Heart left ventricle (tissue), 16 donors: ENCODE results near the gene MICB. TPM values are rescaled to one million over a fixed set of nuclear protein-coding genes. Genes with fewer than 3 reads are reported as not detected.
A peak's percentile ranks its signal among the peaks of the same experiment; 100 is the strongest.

Experiments
- ATAC-seq, 4 donors: fragments of 200-7000 bp; cut with Tn5 transposase; one replicate each; pipeline ENCODE4 v1.9.1; 2020 to 2022; ENCODE audit warnings: moderate library complexity in 4 of 4, mild to moderate bottlenecking in 3 of 4, moderate number of reproducible peaks in 1 of 4
- DNase-seq, 5 donors: peaks; one replicate each; pipeline ENCODE4 v3.0.0-alpha.2; 2020
- H3K27ac ChIP-seq, 12 donors: fragments of 200-600 bp; sonication (generic) in 4 of 12; one replicate each; pipeline versions ENCODE4 v1.5.0 to v1.8.0; 2016 to 2022; ENCODE audit warnings: mild to moderate bottlenecking in 2 of 12
- H3K27me3 ChIP-seq, 9 donors: fragments of 200-600 bp; sonication (generic) in 2 of 9; one replicate each; pipeline versions ENCODE4 v1.5.1 to v1.8.0; 2016 to 2022; ENCODE audit warnings: mild to moderate bottlenecking in 3 of 9
- H3K36me3 ChIP-seq, 9 donors: fragments of 200-600 bp; sonication (generic) in 2 of 9; one replicate each; pipeline versions ENCODE4 v1.5.0 to v1.8.0; 2018 to 2022; ENCODE audit warnings: mild to moderate bottlenecking in 2 of 9
- H3K4me1 ChIP-seq, 12 donors: fragments of 200-600 bp; sonication (generic) in 4 of 12; one replicate each; pipeline versions ENCODE4 v1.5.0 to v1.8.0; 2016 to 2022; ENCODE audit warnings: mild to moderate bottlenecking in 3 of 12
- H3K4me3 ChIP-seq, 12 donors: fragments of 200-600 bp; sonication (generic) in 4 of 12; one replicate each; pipeline versions ENCODE4 v1.5.0 to v1.8.0; 2017 to 2022; ENCODE audit warnings: mild to moderate bottlenecking in 9 of 12, moderate library complexity in 4 of 12
- H3K9me3 ChIP-seq, 12 donors: fragments of 200-600 bp; sonication (generic) in 4 of 12; one replicate each; pipeline versions ENCODE4 v1.5.0 to v1.8.0; 2016 to 2022; ENCODE audit warnings: mild to moderate bottlenecking in 1 of 12
- CTCF ChIP-seq, 12 donors: fragments of 200-600 bp; sonication (generic) in 4 of 12; IDR thresholded peaks; one replicate each; pipeline versions ENCODE4 v1.5.0 to v1.8.0; 2018 to 2022; ENCODE audit warnings: antibody characterized with exemption in 12 of 12, mild to moderate bottlenecking in 5 of 12
- POLR2A ChIP-seq, 2 donors: fragments of 450-650 bp; IDR thresholded peaks; one replicate each; pipeline ENCODE4 v1.6.1; 2017; ENCODE audit warnings: antibody characterized with exemption in 2 of 2, mild to moderate bottlenecking in 2 of 2, moderate library complexity in 2 of 2
- WGBS, 4 donors: extraction: QIAGEN DNeasy Blood & Tissue Kit in 2 of 4; methylation state at CpG; one replicate each; pipeline versions ENCODE4 v1.1.5 to v1.1.7; 2013 to 2018; 5-methylcytosine and 5-hydroxymethylcytosine counted together
- intact Hi-C, 10 donors: fragments of 100-400 bp; cut with DNase I; formaldehyde crosslinking; loops; one replicate each; pipeline versions ENCODE4 v1.11.1 to v1.14.2; 2022
- polyA plus RNA-seq, 2 donors: library from polyadenylated mRNA; stranded (reverse); fragments of 200-250 nt; gene quantifications; one replicate each; pipeline ENCODE4 v1.2.3, GENCODE V29; 2013
- total RNA-seq, 9 donors: library from RNA; depleted of rRNA in 2 of 9; stranded (reverse); fragments of >200 nt in 2 of 9; fragmentation: NEBNext Ultra II Directional in 3 of 9; extraction: Animal tissue kit (Norgen Biotek cat#: 25700) in 3 of 9; gene quantifications; one replicate each; pipeline versions ENCODE4 v1.1.0 to v1.2.4, GENCODE V29; 2016 to 2023
- donor health status: ischemic (EF 13 %, LVEDD 7.1; RV severe dilation, severe dysfunction).
- donor health status: healthy with polysubstance abuse.
- donor health status: DM: no; HTN: yes; CAD: no.
- donor health status: DM: no; HTN: no; CAD: no.
- donor health status: ischemic (EF 25% LVEDD 6.9; RV normal size, moderate dysfunction).
- donor health status: ischemic (EF 25% LVEDD 5.7; RV mildly dilated, moderate dysfunction).
- donor health status: healthy.
- donor health status: DM: yes; HTN: yes; CAD: no.
- donor health status: ischemic (EF 35%, LVEDD 5.7; RV mildly dilated, moderate dysfunction).
- donor health status: nonischemic (EF 11% LVEDD 7.7; RV severe dilation, severe dysfunction).
- donor health status: DM: yes; HTN: yes; CAD: no.
- donor health status: PGD.
- donor health status: ischemic (EF 29% LVEDD 5.4; RV normal size, mild dysfunction).
- donor health status: nonischemic (EF 23%, LVEDD 6.1; RV moderate dilation, normal function).

The MICB gene
- total and polyA plus RNA-seq, 11 donors, result 0.84 to 8.8 (median 1.4) TPM

- ATAC-seq (peak; percentile 59 to 93 (median 87)), DNase-seq (peak; percentile 74 to 87 (median 84))
- peaks cover 7 to 80% (median 35%) of the 10 kb centered on the region in 12 donors for H3K4me1 ChIP-seq
- H3K9me3 ChIP-seq, result no peaks in the 10 kb centered on the region
- H3K4me3 ChIP-seq, result peak overlapping the region in 3 of 12 donors; percentile 3 to 38 (median 15)
- 33 to 38% (median 36%) methylated on average over 7 of the region's 7 CpGs for WGBS, 4 donors
- H3K36me3 ChIP-seq, result peaks cover 0 to 37% (median 20%) of the 10 kb centered on the region in 9 donors
- intact Hi-C loops, result loop anchor here in 1 of 10 donors (2.0 kb wide), 1 partner anchor 21 kb away; no protein-coding TSS in a partner anchor
- TF ChIP-seq POLR2A (IDR thresholded peaks at IDR 0.05), result no peak
- TF ChIP-seq CTCF (IDR thresholded peaks at IDR 0.05), result peak in 1 of 12 donors; percentile 19
- H3K27ac ChIP-seq, result peak overlapping the region; percentile 7 to 90 (median 78)
- no peaks in the 10 kb centered on the region for H3K27me3 ChIP-seq
These were observed 62.2 kb downstream of the MICB start for GRCh38 chr6:31559958-31560696.

GRCh38 chr6:31560697-31561058 is 62.7 kb downstream of the MICB start:
- H3K36me3 ChIP-seq, result peaks cover 0 to 35% (median 20%) of the 10 kb centered on the region in 9 donors
- intact Hi-C loops, result loop anchor here in 1 of 10 donors (2.0 kb wide), 1 partner anchor 20 kb away; no protein-coding TSS in a partner anchor
- H3K4me1 ChIP-seq, result peaks cover 7 to 80% (median 35%) of the 10 kb centered on the region in 12 donors
- peak overlapping the region in 1 of 12 donors; percentile 38 for H3K4me3 ChIP-seq
- no peaks in the 10 kb centered on the region for H3K9me3 ChIP-seq
- H3K27ac ChIP-seq, result peak overlapping the region; percentile 7 to 90 (median 78)
- H3K27me3 ChIP-seq, result no peaks in the 10 kb centered on the region
- DNase-seq, result no peak
- no peak for ATAC-seq
- TF ChIP-seq POLR2A (IDR thresholded peaks at IDR 0.05) (no peak), CTCF (IDR thresholded peaks at IDR 0.05) (no peak)

Other genes with a start within 250 kb of the MICB start
- 1,000 to 10,000 TPM in 1 of 9 donors, 100 to 1,000 TPM in 8; 160 to 1,096 (median 318) TPM for gene HLA-C, start 226.1 kb upstream of the MICB start, total RNA-seq
- gene HLA-C, start 226.1 kb upstream of the MICB start, polyA plus RNA-seq, result 100 to 1,000 TPM; 182 to 211 TPM
- 1,000 to 10,000 TPM in 2 of 9 donors, 100 to 1,000 TPM in 7; 235 to 2,858 (median 371) TPM for gene HLA-B, start 141.0 kb upstream of the MICB start, total RNA-seq
- gene HLA-B, start 141.0 kb upstream of the MICB start, polyA plus RNA-seq, result 100 to 1,000 TPM; 397 to 553 TPM
- gene MICA, start 94.5 kb upstream of the MICB start, total RNA-seq, result 10 to 100 TPM in 7 of 9 donors, 1 to 10 TPM in 2; 8.9 to 21.0 (median 11.5) TPM
- gene MICA, start 94.5 kb upstream of the MICB start, polyA plus RNA-seq, result 10 to 100 TPM in 1 of 2 donors, 1 to 10 TPM in 1; 8.5 to 48.4 TPM
- gene MCCD1, start 30.8 kb downstream of the MICB start, total RNA-seq, result not detected
- gene MCCD1, start 30.8 kb downstream of the MICB start, polyA plus RNA-seq, result not detected
- 100 to 1,000 TPM; 122 to 209 (median 164) TPM for gene DDX39B, start 43.9 kb downstream of the MICB start, total RNA-seq
- gene DDX39B, start 43.9 kb downstream of the MICB start, polyA plus RNA-seq, result 100 to 1,000 TPM; 162 to 193 TPM
- 1 to 10 TPM; 1.1 to 3.5 (median 1.4) TPM for gene ATP6V1G2, start 48.5 kb downstream of the MICB start, total RNA-seq
- gene ATP6V1G2, start 48.5 kb downstream of the MICB start, polyA plus RNA-seq, result 1 to 10 TPM; 1.3 to 2.2 TPM
- gene NFKBIL1, start 49.5 kb downstream of the MICB start, total RNA-seq, result 10 to 100 TPM in 8 of 9 donors, 1 to 10 TPM in 1; 10.0 to 17.8 (median 12.4) TPM
- 10 to 100 TPM; 18.2 to 22.9 TPM for gene NFKBIL1, start 49.5 kb downstream of the MICB start, polyA plus RNA-seq
- under 1 TPM in 2 of 9 donors, not detected in 7; 0.18 to 0.64 TPM for gene LTA, start 74.1 kb downstream of the MICB start, total RNA-seq
- under 1 TPM in 1 of 2 donors, not detected in 1; 0.07 TPM for gene LTA, start 74.1 kb downstream of the MICB start, polyA plus RNA-seq
- 1 to 10 TPM in 3 of 9 donors, under 1 TPM in 5, not detected in 1; 0.32 to 7.6 (median 0.51) TPM for gene TNF, start 77.4 kb downstream of the MICB start, total RNA-seq
- gene TNF, start 77.4 kb downstream of the MICB start, polyA plus RNA-seq, result under 1 TPM; 0.15 to 0.32 TPM
- 10 to 100 TPM in 1 of 9 donors, 1 to 10 TPM in 2, under 1 TPM in 2, not detected in 4; 0.30 to 15.6 (median 1.0) TPM for gene LTB, start 84.3 kb downstream of the MICB start, total RNA-seq
- under 1 TPM; 0.50 to 0.72 TPM for gene LTB, start 84.3 kb downstream of the MICB start, polyA plus RNA-seq
- 10 to 100 TPM in 2 of 9 donors, 1 to 10 TPM in 6, not detected in 1; 1.6 to 58.0 (median 3.7) TPM for gene LST1, start 88.1 kb downstream of the MICB start, total RNA-seq
- 1 to 10 TPM; 2.3 to 5.2 TPM for gene LST1, start 88.1 kb downstream of the MICB start, polyA plus RNA-seq
- gene NCR3, start 94.9 kb downstream of the MICB start, total RNA-seq, result 1 to 10 TPM in 1 of 9 donors, under 1 TPM in 1, not detected in 7; 1.00 to 2.5 TPM
- gene NCR3, start 94.9 kb downstream of the MICB start, polyA plus RNA-seq, result not detected
- 100 to 1,000 TPM in 1 of 9 donors, 10 to 100 TPM in 3, 1 to 10 TPM in 5; 5.7 to 120 (median 9.5) TPM for gene AIF1, start 117.1 kb downstream of the MICB start, total RNA-seq
- gene AIF1, start 117.1 kb downstream of the MICB start, polyA plus RNA-seq, result 10 to 100 TPM in 1 of 2 donors, 1 to 10 TPM in 1; 6.7 to 18.4 TPM
- gene PRRC2A, start 122.6 kb downstream of the MICB start, total RNA-seq, result 100 to 1,000 TPM in 4 of 9 donors, 10 to 100 TPM in 5; 75.1 to 119 (median 97.4) TPM
- 100 to 1,000 TPM in 1 of 2 donors, 10 to 100 TPM in 1; 88.1 to 111 TPM for gene PRRC2A, start 122.6 kb downstream of the MICB start, polyA plus RNA-seq
- 100 to 1,000 TPM; 265 to 499 (median 284) TPM for gene BAG6, start 154.5 kb downstream of the MICB start, total RNA-seq
- 100 to 1,000 TPM; 307 to 378 TPM for gene BAG6, start 154.5 kb downstream of the MICB start, polyA plus RNA-seq
- 1 to 10 TPM in 8 of 9 donors, under 1 TPM in 1; 0.54 to 4.3 (median 1.7) TPM for gene APOM, start 157.7 kb downstream of the MICB start, total RNA-seq
- 1 to 10 TPM; 2.4 to 6.6 TPM for gene APOM, start 157.7 kb downstream of the MICB start, polyA plus RNA-seq
- gene C6orf47, start 162.6 kb downstream of the MICB start, total RNA-seq, result 10 to 100 TPM; 16.5 to 23.8 (median 20.0) TPM
- gene C6orf47, start 162.6 kb downstream of the MICB start, polyA plus RNA-seq, result 10 to 100 TPM; 19.4 to 30.9 TPM
- 10 to 100 TPM; 15.9 to 29.8 (median 19.5) TPM for gene GPANK1, start 166.9 kb downstream of the MICB start, total RNA-seq
- gene GPANK1, start 166.9 kb downstream of the MICB start, polyA plus RNA-seq, result 10 to 100 TPM; 19.5 to 24.5 TPM
- gene CSNK2B, start 167.9 kb downstream of the MICB start, total RNA-seq, result 100 to 1,000 TPM; 111 to 323 (median 116) TPM
- gene CSNK2B, start 167.9 kb downstream of the MICB start, polyA plus RNA-seq, result 100 to 1,000 TPM; 124 to 203 TPM
- 10 to 100 TPM in 1 of 9 donors, 1 to 10 TPM in 8; 1.4 to 12.0 (median 4.6) TPM for gene LY6G5B, start 171.8 kb downstream of the MICB start, total RNA-seq
- gene LY6G5B, start 171.8 kb downstream of the MICB start, polyA plus RNA-seq, result 1 to 10 TPM; 2.1 to 5.3 TPM
- gene LY6G5C, start 182.9 kb downstream of the MICB start, total RNA-seq, result 1 to 10 TPM; 1.3 to 3.1 (median 2.2) TPM
- gene LY6G5C, start 182.9 kb downstream of the MICB start, polyA plus RNA-seq, result 1 to 10 TPM; 1.4 to 3.0 TPM
- gene ABHD16A, start 205.2 kb downstream of the MICB start, total RNA-seq, result 10 to 100 TPM; 24.2 to 54.7 (median 27.4) TPM
- gene ABHD16A, start 205.2 kb downstream of the MICB start, polyA plus RNA-seq, result 10 to 100 TPM; 16.5 to 47.8 TPM
- not detected for gene LY6G6F, start 208.7 kb downstream of the MICB start, total RNA-seq
- gene LY6G6F, start 208.7 kb downstream of the MICB start, polyA plus RNA-seq, result not detected
- gene LY6G6D, start 217.2 kb downstream of the MICB start, total RNA-seq, result under 1 TPM in 1 of 9 donors, not detected in 8; 0.75 TPM
- gene LY6G6D, start 217.2 kb downstream of the MICB start, polyA plus RNA-seq, result not detected
- under 1 TPM in 1 of 9 donors, not detected in 8; 0.27 TPM for gene LY6G6C, start 223.6 kb downstream of the MICB start, total RNA-seq
- not detected for gene LY6G6C, start 223.6 kb downstream of the MICB start, polyA plus RNA-seq
- gene MPIG6B, start 225.2 kb downstream of the MICB start, total RNA-seq, result under 1 TPM in 7 of 9 donors, not detected in 2; 0.19 to 1.00 (median 0.42) TPM
- under 1 TPM; 0.17 to 0.23 TPM for gene MPIG6B, start 225.2 kb downstream of the MICB start, polyA plus RNA-seq
- 10 to 100 TPM; 42.3 to 69.7 (median 53.2) TPM for gene DDAH2, start 231.2 kb downstream of the MICB start, total RNA-seq
- 10 to 100 TPM; 62.1 to 80.5 TPM for gene DDAH2, start 231.2 kb downstream of the MICB start, polyA plus RNA-seq
- 100 to 1,000 TPM in 6 of 9 donors, 10 to 100 TPM in 3; 72.5 to 310 (median 124) TPM for gene CLIC1, start 238.4 kb downstream of the MICB start, total RNA-seq
- 100 to 1,000 TPM in 1 of 2 donors, 10 to 100 TPM in 1; 68.0 to 392 TPM for gene CLIC1, start 238.4 kb downstream of the MICB start, polyA plus RNA-seq
- 1 to 10 TPM in 7 of 9 donors, under 1 TPM in 2; 0.44 to 8.4 (median 1.9) TPM for gene MSH5, start 241.9 kb downstream of the MICB start, total RNA-seq
- 1 to 10 TPM; 1.0 to 2.3 TPM for gene MSH5, start 241.9 kb downstream of the MICB start, polyA plus RNA-seq